ENCODE results near the gene PPM1J.
"Not testable (repeated sequence)": the region's sequence is repeated elsewhere in the genome, so short reads cannot be mapped to it uniquely, and the experiment has no call there.

PPM1J gene

GRCh38 chr1:112715264-112716053 is at the start of gene PPM1J:
Gene PPM1J, minus strand, starts transcription at chr1:112715332. Its CDS starts 31 bp downstream, at chr1:112715301.
- peak; percentile 94 for DNase-seq

GRCh38 chr1:112762541-112763500 is 47.7 kb upstream of the PPM1J start:
- DNase-seq = no peak

GRCh38 chr1:112761714-112762480 is 46.8 kb upstream of the PPM1J start:
- no peak for DNase-seq

GRCh38 chr1:112759228-112759627 is 44.1 kb upstream of the PPM1J start:
- no peak for DNase-seq

- DNase-seq = no peak
Measured at GRCh38 chr1:112754116-112754628, 39.0 kb upstream of the PPM1J start.

GRCh38 chr1:112748396-112748795 is 33.3 kb upstream of the PPM1J start:
- DNase-seq = no peak

- no peak for DNase-seq
Measured at GRCh38 chr1:112744009-112744578, 29.0 kb upstream of the PPM1J start.

- no peak for DNase-seq
Measured at GRCh38 chr1:112743174-112744008, 28.3 kb upstream of the PPM1J start.

GRCh38 chr1:112737573-112737972 is 22.4 kb upstream of the PPM1J start:
- DNase-seq = no peak

GRCh38 chr1:112735752-112736151 is 20.6 kb upstream of the PPM1J start:
- no peak for DNase-seq

- DNase-seq = no peak
Measured at GRCh38 chr1:112731451-112731850, 16.3 kb upstream of the PPM1J start.

GRCh38 chr1:112729909-112730308 is 14.8 kb upstream of the PPM1J start:
- DNase-seq = no peak

GRCh38 chr1:112729011-112729410 is 13.9 kb upstream of the PPM1J start:
- DNase-seq = not testable (repeated sequence)

GRCh38 chr1:112728306-112728971 is 13.3 kb upstream of the PPM1J start:
- DNase-seq = not testable (repeated sequence)

GRCh38 chr1:112727716-112728115 is 12.6 kb upstream of the PPM1J start:
- DNase-seq = no peak

- not testable (repeated sequence) for DNase-seq
Measured at GRCh38 chr1:112724240-112724639, 9.1 kb upstream of the PPM1J start.

- DNase-seq = no peak
Measured at GRCh38 chr1:112723511-112723839, 8.3 kb upstream of the PPM1J start.

GRCh38 chr1:112722601-112723510 is 7.7 kb upstream of the PPM1J start:
- no peak for DNase-seq

GRCh38 chr1:112721966-112722524 is 6.9 kb upstream of the PPM1J start:
- no peak for DNase-seq
